Measurements from ENCODE around the gene RHBDL1.

The RHBDL1 gene

DNA sequence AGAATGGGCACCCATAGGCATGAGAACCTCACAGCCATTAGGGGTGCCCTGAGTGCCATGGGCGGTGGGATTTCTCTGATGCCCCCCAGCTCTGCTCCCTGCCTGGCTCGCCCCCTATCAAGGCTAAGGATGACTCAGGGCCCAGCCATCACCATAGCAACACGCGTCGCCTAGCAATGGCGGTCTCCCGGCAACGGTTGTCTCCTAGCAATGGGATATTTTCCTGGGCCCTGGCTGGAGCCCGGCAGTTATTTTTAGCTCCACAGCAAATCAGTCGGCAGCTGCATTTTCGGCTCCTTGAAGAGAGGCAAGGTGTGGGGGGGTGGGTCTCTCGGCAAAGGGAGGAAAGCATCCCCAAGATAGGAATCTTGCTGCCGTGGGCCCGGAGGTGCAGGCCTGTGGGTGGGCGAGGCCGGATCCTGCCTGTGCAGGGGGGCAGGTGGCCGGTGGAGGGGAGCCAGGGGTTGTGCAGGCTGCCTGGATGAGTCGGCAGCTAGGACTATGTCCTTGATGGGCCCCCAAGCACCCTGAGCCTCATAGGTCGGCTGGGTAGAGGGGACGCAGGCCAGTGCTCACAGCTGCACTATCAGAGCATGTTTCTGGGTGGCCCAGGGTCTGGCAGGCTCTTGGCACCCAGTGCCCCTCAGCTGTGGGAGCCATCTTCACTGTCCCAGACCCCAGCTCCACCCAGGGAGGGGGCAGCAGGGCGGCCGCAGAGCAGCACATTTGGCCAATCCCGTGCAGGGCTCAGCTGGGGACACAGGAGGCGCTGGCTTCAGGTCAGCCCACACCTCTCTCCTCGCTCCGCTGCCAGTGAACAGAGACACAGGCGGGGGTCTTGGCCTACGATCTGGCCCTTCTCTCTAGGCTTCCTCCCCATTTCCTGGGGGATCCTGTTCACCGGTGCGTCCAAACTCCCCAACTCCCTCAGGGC, 34.4 kb downstream of the RHBDL1 start:
- H3K4me1 ChIP-seq (ENCODE audit: insufficient read depth, low read length): peaks cover 13% of the 10 kb centered on the region
- no peak overlapping the region for H2AFZ ChIP-seq (ENCODE audit: low read depth, low read length)
- H3K36me3 ChIP-seq (ENCODE audit: insufficient read depth, low read length): no peaks in the 10 kb centered on the region
- peaks cover 11% of the 10 kb centered on the region for H4K20me1 ChIP-seq (ENCODE audit: insufficient read depth, low read length)
- no peak overlapping the region for H3K27ac ChIP-seq (ENCODE audit: low read length)
- H3K9me3 ChIP-seq (ENCODE audit: insufficient read depth, low read length, severe bottlenecking): no peaks in the 10 kb centered on the region
- no peak for TF ChIP-seq EZH2 (IDR thresholded peaks at IDR 0.05; ENCODE audit: borderline replicate concordance, low read depth, low read length, severe bottlenecking)
- no peak for TF ChIP-seq CTCF (IDR thresholded peaks at IDR 0.05; ENCODE audit: borderline replicate concordance, extremely low read depth, low read length, poor library complexity, severe bottlenecking)
- no peak overlapping the region for H3K4me2 ChIP-seq (ENCODE audit: insufficient read depth, low read length)
- no peaks in the 10 kb centered on the region for H3K79me2 ChIP-seq (ENCODE audit: insufficient read depth, low read length)
- DNase-seq (no peak), ATAC-seq (ENCODE audit: insufficient read depth, low read depth) (no peak)
- no peak overlapping the region for H3K9ac ChIP-seq (ENCODE audit: low read depth, low read length)
- H3K27me3 ChIP-seq (ENCODE audit: insufficient read depth, low read length, poor library complexity): no peaks in the 10 kb centered on the region
- H3K4me3 ChIP-seq (ENCODE audit: low read depth in 1 of 2, low read length in 2 of 2): no peak overlapping the region

DNA sequence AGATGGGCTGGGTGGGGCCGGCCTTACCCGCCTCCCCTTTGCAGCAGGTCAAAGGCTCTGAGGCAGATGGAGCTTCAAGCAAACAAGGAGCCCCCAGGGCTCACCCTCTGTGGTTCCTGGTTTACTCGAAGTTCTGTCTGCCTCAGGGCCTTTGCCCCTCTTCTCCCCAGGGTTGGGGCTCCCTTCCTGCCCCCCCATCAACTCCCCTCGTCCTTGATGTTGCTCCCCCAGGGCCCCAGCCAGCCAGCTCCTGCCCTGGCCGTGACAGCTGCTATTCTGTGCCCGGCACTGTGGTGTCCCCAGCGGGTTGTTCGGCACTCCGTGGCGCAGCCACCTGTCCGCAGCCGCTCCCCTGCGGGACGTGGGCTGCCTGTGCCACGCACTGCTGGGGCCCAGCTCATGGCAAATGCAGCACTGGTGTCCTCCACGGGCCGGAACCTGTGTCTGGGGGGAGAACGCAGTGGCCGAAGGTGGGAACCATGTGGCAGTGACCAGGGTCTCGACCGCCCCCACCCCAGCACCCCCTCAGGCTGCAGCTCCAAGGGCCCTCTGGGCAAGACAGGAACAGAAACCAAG, 35.1 kb downstream of the RHBDL1 start:
- Histone ChIP-seq H3K27ac (ENCODE audit: low read length) (no peak overlapping the region), H3K9ac (ENCODE audit: low read depth, low read length) (no peak overlapping the region), H4K20me1 (ENCODE audit: insufficient read depth, low read length) (peaks cover 11% of the 10 kb centered on the region)

DNA sequence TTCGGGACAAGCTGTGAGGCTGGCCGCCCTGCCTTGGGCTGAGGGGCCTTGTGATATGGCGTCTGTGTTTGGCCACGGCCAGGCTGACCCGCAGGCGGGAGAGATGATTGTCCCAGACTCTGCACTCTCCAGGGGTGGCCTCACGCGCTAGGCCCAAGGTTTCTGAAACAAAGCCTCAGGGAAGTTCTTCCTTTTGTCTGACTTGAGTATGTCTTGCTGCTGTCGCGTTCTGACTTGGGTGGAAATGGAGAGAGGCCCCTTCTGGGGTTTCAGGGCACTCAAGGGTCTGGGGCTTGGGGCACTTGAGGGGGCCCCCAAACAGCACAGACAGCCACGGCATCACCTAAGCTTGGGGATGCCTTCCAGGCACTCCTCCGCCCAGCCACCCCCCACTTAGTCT, 35.6 kb downstream of the RHBDL1 start:
- no peak overlapping the region for H3K4me2 ChIP-seq (ENCODE audit: insufficient read depth, low read length)
- H3K9ac ChIP-seq (ENCODE audit: low read depth, low read length): no peak overlapping the region
- H4K20me1 ChIP-seq (ENCODE audit: insufficient read depth, low read length): peaks cover 15% of the 10 kb centered on the region

More for the DNA sequence above, 35.1 kb downstream of the RHBDL1 start:
- H3K4me1 ChIP-seq (ENCODE audit: insufficient read depth, low read length): peaks cover 18% of the 10 kb centered on the region
- no peak overlapping the region for H2AFZ ChIP-seq (ENCODE audit: low read depth, low read length)
- H3K27me3 ChIP-seq (ENCODE audit: insufficient read depth, low read length, poor library complexity): no peaks in the 10 kb centered on the region
- no peak for DNase-seq
- no peaks in the 10 kb centered on the region; the same call in 1 of the 2 replicates for H3K36me3 ChIP-seq (ENCODE audit: insufficient read depth, low read length)
- TF ChIP-seq EZH2 (IDR thresholded peaks at IDR 0.05; ENCODE audit: borderline replicate concordance, low read depth, low read length, severe bottlenecking) (no peak), CTCF (IDR thresholded peaks at IDR 0.05; ENCODE audit: borderline replicate concordance, extremely low read depth, low read length, poor library complexity, severe bottlenecking) (no peak)
- peaks cover 5% of the 10 kb centered on the region for H3K79me2 ChIP-seq (ENCODE audit: insufficient read depth, low read length)
- H3K9me3 ChIP-seq (ENCODE audit: insufficient read depth, low read length, severe bottlenecking): no peaks in the 10 kb centered on the region
- no peak overlapping the region for H3K4me3 ChIP-seq (ENCODE audit: low read depth in 1 of 2, low read length in 2 of 2)
- no peak for ATAC-seq (ENCODE audit: insufficient read depth, low read depth)
- H3K4me2 ChIP-seq (ENCODE audit: insufficient read depth, low read length): no peak overlapping the region

More for the DNA sequence above, 35.6 kb downstream of the RHBDL1 start:
- no peaks in the 10 kb centered on the region for H3K9me3 ChIP-seq (ENCODE audit: insufficient read depth, low read length, severe bottlenecking)
- H3K27ac ChIP-seq (ENCODE audit: low read length): no peak overlapping the region
- H2AFZ ChIP-seq (ENCODE audit: low read depth, low read length): no peak overlapping the region
- no peaks in the 10 kb centered on the region; the same call in 1 of the 2 replicates for H3K36me3 ChIP-seq (ENCODE audit: insufficient read depth, low read length)
- peaks cover 10% of the 10 kb centered on the region for H3K79me2 ChIP-seq (ENCODE audit: insufficient read depth, low read length)
- TF ChIP-seq EZH2 (IDR thresholded peaks at IDR 0.05; ENCODE audit: borderline replicate concordance, low read depth, low read length, severe bottlenecking): no peak
- TF ChIP-seq CTCF (IDR thresholded peaks at IDR 0.05; ENCODE audit: borderline replicate concordance, extremely low read depth, low read length, poor library complexity, severe bottlenecking): no peak
- ATAC-seq (ENCODE audit: insufficient read depth, low read depth): no peak
- no peak overlapping the region for H3K4me3 ChIP-seq (ENCODE audit: low read depth in 1 of 2, low read length in 2 of 2)
- no peaks in the 10 kb centered on the region for H3K27me3 ChIP-seq (ENCODE audit: insufficient read depth, low read length, poor library complexity)
- peaks cover 23% of the 10 kb centered on the region for H3K4me1 ChIP-seq (ENCODE audit: insufficient read depth, low read length)
- DNase-seq: no peak
